D341Med (cell line): ENCODE results near the gene DGKQ.

Source experiments
- DNase-seq: peaks from one replicate; pipeline ENCODE4 v3.0.0; 2012; ENCODE audit warnings: low spot score

Gene DGKQ

GRCh38 chr4:973431-974397 lies at the start of gene DGKQ:
TSS of gene DGKQ (minus strand) at chr4:973569. CDS start at chr4:973482, 87 bp downstream.
- peak; percentile 99 for DNase-seq

- no peak for DNase-seq
Observed at GRCh38 chr4:1022739-1023066, 49.3 kb upstream of the DGKQ start.

- DNase-seq: no peak
Observed at GRCh38 chr4:1022051-1022738, 48.8 kb upstream of the DGKQ start.

GRCh38 chr4:1021386-1022050 lies 48.1 kb upstream of the DGKQ start:
- DNase-seq: no peak

GRCh38 chr4:1019729-1020470 lies 46.5 kb upstream of the DGKQ start:
- no peak for DNase-seq

- no peak for DNase-seq
Observed at GRCh38 chr4:1019320-1019719, 46.0 kb upstream of the DGKQ start.

GRCh38 chr4:1018147-1019020 lies 45.0 kb upstream of the DGKQ start:
- no peak for DNase-seq

GRCh38 chr4:1017706-1018105 lies 44.3 kb upstream of the DGKQ start:
- no peak for DNase-seq

GRCh38 chr4:1017211-1017610 lies 43.8 kb upstream of the DGKQ start:
- DNase-seq: no peak

GRCh38 chr4:1015746-1016145 lies 42.4 kb upstream of the DGKQ start:
- no peak for DNase-seq

- DNase-seq: no peak
Observed at GRCh38 chr4:1015179-1015578, 41.8 kb upstream of the DGKQ start.

- DNase-seq: no peak
Observed at GRCh38 chr4:1014291-1015167, 41.2 kb upstream of the DGKQ start.

- DNase-seq: no peak
Observed at GRCh38 chr4:1013225-1014073, 40.1 kb upstream of the DGKQ start.

- DNase-seq: peak; percentile 74
Observed at GRCh38 chr4:1012034-1012739, 38.8 kb upstream of the DGKQ start.

GRCh38 chr4:1011666-1012033 lies 38.3 kb upstream of the DGKQ start:
- no peak for DNase-seq

GRCh38 chr4:1011022-1011665 lies 37.8 kb upstream of the DGKQ start, which contains the start of gene FGFRL1:
TSS of gene FGFRL1 (plus strand) at chr4:1011626. CDS start at chr4:1012486, 860 bp downstream.
- DNase-seq: peak; percentile 94

- DNase-seq: no peak
Observed at GRCh38 chr4:1010395-1011021, 37.1 kb upstream of the DGKQ start.
